Ovary (tissue), 3 donors: ENCODE results near the gene TBCEL.

Source experiments
- CTCF ChIP-seq, 3 donors: fragments of 450-650 bp in 2 of 3; fragments of 200-600 bp in 1 of 3; IDR thresholded peaks; one replicate each; pipeline versions ENCODE4 v1.5.1 to v1.8.0; 2016 to 2022; ENCODE audit warnings: antibody characterized with exemption in 3 of 3, mild to moderate bottlenecking in 1 of 3
- EP300 ChIP-seq: sonication (generic); formaldehyde crosslinking; IDR thresholded peaks from one replicate; pipeline ENCODE4 v1.6.1; 2017; ENCODE audit warnings: antibody characterized with exemption
- POLR2A ChIP-seq: fragments of 450-650 bp; IDR thresholded peaks from one replicate; pipeline ENCODE4 v1.6.1; 2017; ENCODE audit warnings: antibody characterized with exemption, mild to moderate bottlenecking, moderate library complexity
- donor health status: DM: no; HTN: no; CAD: no.

GRCh38 chr11:120996973-120997372, 26.9 kb upstream of the TBCEL start:
- TF ChIP-seq EP300 (no peak), CTCF (IDR thresholded peaks at IDR 0.05) (no peak), POLR2A (no peak)
